NCI-H526 (cell line): ENCODE data around the gene HEYL.
"Not testable (repeated sequence)": the region's sequence is repeated elsewhere in the genome, so short reads cannot be mapped to it uniquely, and the experiment has no call there.

Source experiments
- DNase-seq, 2 experiments: peaks; one replicate each; lab custom pipeline; 2025; lab: John Stamatoyannopoulos, UW

HEYL gene

DNA sequence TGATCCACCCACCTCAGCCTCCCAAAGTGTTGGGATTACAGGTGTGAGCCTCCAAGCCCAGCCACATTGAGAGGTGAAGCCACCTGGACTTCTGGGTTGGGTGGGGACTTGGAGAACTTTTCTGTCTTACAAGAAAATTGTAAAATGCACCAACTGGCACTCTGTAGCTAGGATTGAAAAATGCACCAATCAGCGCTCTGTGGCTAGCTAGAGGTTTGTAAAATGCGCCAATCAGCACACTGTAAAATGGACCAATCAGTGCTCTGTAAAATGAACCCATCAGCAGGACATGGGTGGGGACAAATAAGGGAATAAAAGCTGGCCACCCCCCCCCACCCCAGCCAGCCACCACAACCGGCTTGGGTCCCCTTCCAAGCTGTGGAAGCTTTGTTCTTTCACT, 35.8 kb downstream of the HEYL start:
- not testable (repeated sequence) for DNase-seq

DNA sequence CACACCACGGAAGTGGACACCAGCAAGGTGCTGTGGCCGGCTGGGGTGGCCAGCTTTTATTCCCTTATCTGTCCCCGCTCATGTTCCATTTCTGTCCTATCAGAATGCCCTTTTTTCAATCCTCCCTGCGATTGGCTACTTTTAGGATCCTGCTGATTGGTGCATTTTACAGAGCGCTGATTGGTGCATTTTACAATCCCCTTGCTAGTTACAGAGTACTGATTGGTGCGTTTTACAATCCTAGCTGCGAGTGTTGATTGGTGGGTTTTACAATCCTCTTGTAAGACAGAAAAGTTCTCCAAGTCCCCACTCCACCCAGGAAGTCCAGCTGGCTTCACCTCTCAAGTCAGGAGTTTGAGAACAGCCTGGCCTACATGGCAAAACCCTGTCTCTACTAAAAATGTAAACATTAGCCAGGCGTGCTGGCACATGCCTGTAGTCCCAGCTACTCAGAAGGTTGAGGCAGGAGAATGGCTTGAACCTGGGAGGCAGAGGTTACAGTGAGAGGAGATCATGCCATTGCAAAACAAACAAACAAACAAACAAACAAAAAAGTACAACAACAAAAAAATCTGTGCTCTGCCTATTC, 37.7 kb downstream of the HEYL start:
- DNase-seq, result not testable (repeated sequence)

DNA sequence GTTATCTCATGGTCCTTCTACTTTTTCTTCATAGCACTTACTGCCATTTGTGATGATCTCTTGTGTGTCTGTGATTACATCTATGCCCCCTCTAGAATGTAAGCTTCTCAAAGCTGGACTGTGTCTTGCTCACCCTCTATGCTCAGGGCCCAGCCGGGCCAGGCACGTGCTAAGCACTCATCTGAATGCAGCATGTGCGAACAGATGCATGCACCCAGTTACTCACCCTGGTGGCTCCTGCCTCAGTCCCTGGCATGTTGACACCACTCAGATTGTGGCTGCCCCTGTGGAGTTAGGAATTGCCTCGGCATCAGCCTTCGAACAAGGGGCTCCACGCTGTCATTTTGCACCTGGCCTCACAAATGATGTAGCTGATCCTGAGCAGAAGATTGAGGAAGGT, 43.3 kb downstream of the HEYL start:
- no peak for DNase-seq

DNA sequence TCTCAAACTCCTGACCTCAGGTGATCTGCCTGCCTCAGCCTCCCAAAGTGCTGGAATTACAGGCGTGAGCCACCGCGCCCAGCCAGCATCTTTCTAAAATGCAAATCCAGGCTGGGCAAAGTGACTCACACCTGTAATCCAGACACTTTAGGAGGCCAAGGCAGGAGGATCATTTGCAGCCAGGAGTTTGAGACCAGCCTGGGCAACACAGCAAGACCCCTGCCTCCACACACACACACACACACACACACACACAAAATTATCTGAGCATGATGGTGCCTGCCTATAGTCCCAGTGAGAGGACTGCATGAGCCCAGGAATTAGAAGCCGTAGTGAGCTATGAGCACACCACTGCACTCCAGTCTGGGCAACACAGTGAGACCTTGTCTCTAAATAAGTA, 46.1 kb downstream of the HEYL start:
- DNase-seq, result no peak

DNA sequence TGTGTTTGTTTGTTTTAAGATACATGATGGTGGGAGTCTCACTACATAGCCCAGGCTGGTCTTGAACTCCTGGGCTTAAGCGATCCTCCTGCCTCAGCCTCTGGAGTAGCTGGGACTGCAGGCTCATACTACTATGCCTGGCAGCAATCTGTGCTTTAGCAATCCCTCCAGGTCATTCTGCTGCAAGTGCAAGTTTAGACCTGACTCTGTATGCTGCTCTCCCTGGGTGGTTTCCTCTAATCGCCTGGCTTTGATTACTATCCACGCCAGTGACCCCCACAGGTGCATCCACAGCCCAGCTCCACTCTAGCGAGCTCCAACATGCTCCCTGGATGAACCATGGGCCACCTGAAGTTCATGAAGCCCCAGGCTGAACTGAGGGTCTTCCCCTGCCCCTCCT, 47.4 kb downstream of the HEYL start:
- no peak for DNase-seq

DNA sequence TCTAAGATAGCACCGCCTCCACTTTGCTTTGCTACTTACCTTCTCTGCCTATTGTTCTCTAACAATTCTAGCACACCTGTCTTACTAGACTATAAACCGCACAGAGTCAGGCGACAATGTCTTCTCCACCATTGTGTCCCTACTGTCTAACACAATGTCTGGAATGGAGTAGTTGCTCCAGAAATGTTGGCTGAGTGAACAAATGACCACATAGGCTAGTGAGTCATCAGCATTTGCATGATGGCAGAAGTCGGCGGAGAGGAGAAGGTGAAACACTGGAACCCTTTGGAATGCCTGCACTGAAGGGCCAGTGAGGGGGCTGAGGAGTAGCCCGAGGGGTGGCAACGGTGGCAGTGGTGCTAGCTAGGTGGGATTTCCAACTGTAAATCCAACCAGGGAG, 48.9 kb downstream of the HEYL start:
- no peak for DNase-seq

DNA sequence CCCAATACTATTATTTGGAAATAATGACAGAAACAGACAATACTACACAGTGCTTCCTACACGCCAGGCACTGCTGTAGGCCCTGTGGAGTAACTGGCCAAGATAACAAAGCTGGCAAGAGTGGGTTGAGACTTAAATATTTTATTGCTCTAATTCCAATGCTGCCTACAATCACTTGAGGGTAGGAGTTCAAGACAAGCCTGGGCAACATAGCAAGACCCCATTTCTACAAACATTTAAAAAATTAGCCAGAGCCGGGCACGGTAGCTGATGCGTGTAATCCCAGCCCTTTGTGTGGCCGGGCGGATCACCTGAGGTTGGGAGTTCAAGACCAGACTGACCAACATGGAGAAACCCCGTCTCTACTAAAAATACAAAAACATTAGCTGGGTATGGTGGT, 53.5 kb downstream of the HEYL start:
- no peak for DNase-seq

DNA sequence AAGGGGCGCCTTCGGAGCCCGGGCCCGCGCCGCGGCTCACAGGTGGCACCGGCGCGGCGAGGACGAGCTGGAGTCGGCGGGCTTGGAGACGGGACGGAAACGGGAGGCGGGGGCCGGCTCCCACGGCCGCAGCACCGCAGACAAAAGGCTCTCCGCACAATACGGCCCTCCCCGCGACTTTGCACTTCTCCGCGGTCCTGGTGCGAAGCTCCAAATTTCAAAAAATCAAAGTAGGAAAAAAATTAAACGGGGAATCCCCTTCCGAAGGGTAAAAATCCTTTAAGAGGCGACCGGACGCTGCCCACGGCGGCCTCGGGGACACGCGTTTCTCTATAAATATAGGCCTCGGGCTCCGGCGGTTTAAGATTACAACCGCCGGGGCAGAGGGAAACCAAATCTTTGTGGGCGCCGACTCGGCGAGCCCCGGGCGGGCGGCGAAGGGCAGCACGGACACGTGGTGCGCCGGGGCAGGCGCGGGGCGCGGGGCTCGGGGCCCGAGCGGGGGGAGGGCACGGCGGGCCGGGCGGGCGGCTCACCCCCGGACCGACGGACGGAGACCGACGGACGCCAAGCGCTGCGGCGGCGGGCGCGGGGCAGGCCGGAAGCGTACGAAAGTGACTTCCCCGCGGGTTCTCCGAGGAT, 63.3 kb downstream of the HEYL start:
- DNase-seq, result peak in 1 of 2 experiments; percentile 69

DNA sequence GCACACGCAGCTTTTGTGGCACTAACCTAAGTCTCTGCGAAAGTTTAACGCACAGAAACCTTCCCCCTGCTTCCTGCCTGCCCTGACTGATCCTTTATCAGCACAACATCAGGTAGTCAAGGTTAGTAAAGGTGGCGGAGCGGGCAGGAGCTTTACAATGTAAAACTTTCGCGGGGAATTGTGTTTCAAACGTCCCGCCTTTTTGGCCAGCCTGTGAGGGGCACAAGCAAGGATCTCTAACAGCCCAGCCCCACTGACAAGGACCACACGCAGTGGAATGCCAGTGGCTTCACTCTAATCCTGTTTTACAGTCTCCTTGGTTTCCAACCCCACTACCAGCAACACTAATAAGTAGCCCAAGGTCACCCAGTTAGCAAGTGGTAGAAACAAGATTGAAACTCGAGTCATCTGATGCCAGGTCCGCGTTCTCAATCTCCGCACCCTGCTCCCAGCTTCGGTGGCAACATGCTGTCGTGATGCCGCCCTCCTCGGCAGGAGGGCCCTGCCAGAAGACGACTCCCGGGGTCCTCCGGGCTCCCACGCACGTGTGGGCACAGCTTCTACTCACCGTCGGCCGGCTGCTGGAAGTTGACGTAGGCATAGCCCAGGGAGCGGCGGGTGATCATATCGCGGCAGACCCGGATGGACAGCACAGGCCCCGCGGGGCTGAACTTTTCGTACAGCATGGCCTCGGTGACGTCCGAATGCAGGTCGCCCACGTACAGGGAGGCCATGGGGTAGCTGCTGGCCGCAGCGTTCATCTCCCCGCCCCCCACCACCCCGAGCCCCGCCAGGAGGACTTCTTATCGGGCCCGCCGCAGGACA, 64.0 kb downstream of the HEYL start:
- DNase-seq, result peak in 1 of 2 experiments; percentile 73

DNA sequence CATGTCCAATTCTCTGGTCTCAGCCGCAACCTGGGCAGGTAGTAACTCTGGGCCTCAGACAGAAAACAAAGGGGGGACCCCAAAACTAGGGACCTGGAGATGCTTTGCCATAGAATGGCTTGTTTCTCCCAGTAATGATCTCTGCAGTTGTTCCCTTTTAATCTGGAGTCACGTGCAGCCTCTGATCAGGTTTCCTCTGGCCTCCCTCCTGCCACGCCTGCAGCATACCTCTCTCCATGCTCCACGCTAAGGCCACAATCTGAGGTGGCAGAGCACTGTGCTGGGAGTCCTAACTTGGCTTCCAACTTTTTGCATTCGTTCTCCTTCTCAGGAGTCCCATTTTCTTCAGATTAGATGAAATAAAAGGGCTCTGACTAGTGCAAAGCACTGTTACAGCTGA, 64.8 kb downstream of the HEYL start:
- peak in 1 of 2 experiments; percentile 33 for DNase-seq
